ACC112 (cell line): Measurements from ENCODE around the gene PTPN7.

Experiments
- H2AFZ ChIP-seq: fragments of 200-600 bp; sonication (generic); one replicate; pipeline ENCODE4 v1.6.0; 2017; ENCODE audit warnings: antibody characterized with exemption, low read length; ENCODE audit not compliant: unreplicated experiment
- H3K27ac ChIP-seq: fragments of 200-600 bp; sonication (generic); 2 replicates; pipeline ENCODE4 v1.5.1; 2014; ENCODE audit warnings: low read depth, mild to moderate bottlenecking, antibody characterized with exemption, low read length, moderate library complexity
- H3K27me3 ChIP-seq: fragments of 200-600 bp; sonication (generic); 2 replicates; pipeline ENCODE4 v1.6.1; 2014; ENCODE audit warnings: mild to moderate bottlenecking, antibody characterized with exemption, low read length, moderate library complexity, mixed read lengths; ENCODE audit not compliant: insufficient read depth
- H3K36me3 ChIP-seq: fragments of 200-600 bp; sonication (generic); 2 replicates; pipeline ENCODE4 v1.6.1; 2016; ENCODE audit warnings: mild to moderate bottlenecking, antibody characterized with exemption, low read length, moderate library complexity, mixed read lengths; ENCODE audit not compliant: insufficient read depth
- H3K4me1 ChIP-seq: fragments of 200-600 bp; sonication (generic); one replicate; pipeline ENCODE4 v1.6.1; 2016; ENCODE audit warnings: low read length, mixed read lengths; ENCODE audit not compliant: insufficient read depth, unreplicated experiment, control insufficient read depth
- H3K4me3 ChIP-seq: fragments of 200-600 bp; sonication (generic); 2 replicates; pipeline ENCODE4 v1.5.1; 2014; ENCODE audit warnings: mild to moderate bottlenecking, low read depth, low read length
- H3K79me2 ChIP-seq: fragments of 200-600 bp; sonication (generic); one replicate; pipeline ENCODE4 v1.6.0; 2016; ENCODE audit warnings: low read length; ENCODE audit not compliant: control insufficient read depth, unreplicated experiment, insufficient read depth

The PTPN7 gene

GRCh38 chr1:202101184-202101583, 59.2 kb downstream of the PTPN7 start:
- Histone ChIP-seq H3K27me3 (no peaks in the 10 kb centered on the region), H3K4me3 (no peak overlapping the region), H3K27ac (no peak overlapping the region), H3K79me2 (no peaks in the 10 kb centered on the region), H3K36me3 (no peaks in the 10 kb centered on the region), H3K4me1 (peaks cover 11% of the 10 kb centered on the region), H2AFZ (no peak overlapping the region)
